RWPE1 (cell line): ENCODE measurements around the gene POPDC2.

Experiments
- CTCF ChIA-PET: fragments of 350-600 bp; sonication (Branson Sonifier 250); formaldehyde crosslinking; extraction: SDS; loops from one replicate; lab custom pipeline; 2021; lab: Yijun Ruan, JAX
- POLR2A ChIA-PET: fragments of 400-600 bp; formaldehyde crosslinking; extraction: SDS; loops from one replicate; lab custom pipeline; 2020; ENCODE audit warnings: antibody characterized with exemption; ENCODE audit not compliant: low non-redundant PET; lab: Yijun Ruan, JAX
- DNase-seq: peaks from one replicate; pipeline ENCODE4 v3.0.0; 2012; ENCODE audit warnings: low spot score
- H3K27ac ChIP-seq: fragments of 450-650 bp; 2 replicates; pipeline ENCODE4 v1.5.1; 2017
- CTCF ChIP-seq: fragments of 450-650 bp; conservative IDR thresholded peaks from 2 replicates; pipeline ENCODE4 v1.5.1; 2017; ENCODE audit warnings: low read depth, mild to moderate bottlenecking

The POPDC2 gene

GRCh38 chr3:119619094-119619493, 41.3 kb downstream of the POPDC2 start:
- peak; percentile 12 for DNase-seq
- POLR2A ChIA-PET: no interaction called here
- CTCF ChIA-PET: interaction anchor here (0.9 kb wide), 1 partner anchor 60 kb away, joined by 5 read pairs; no protein-coding TSS in a partner anchor
- H3K27ac ChIP-seq: no peak overlapping the region
- no peak for TF ChIP-seq CTCF

DNA sequence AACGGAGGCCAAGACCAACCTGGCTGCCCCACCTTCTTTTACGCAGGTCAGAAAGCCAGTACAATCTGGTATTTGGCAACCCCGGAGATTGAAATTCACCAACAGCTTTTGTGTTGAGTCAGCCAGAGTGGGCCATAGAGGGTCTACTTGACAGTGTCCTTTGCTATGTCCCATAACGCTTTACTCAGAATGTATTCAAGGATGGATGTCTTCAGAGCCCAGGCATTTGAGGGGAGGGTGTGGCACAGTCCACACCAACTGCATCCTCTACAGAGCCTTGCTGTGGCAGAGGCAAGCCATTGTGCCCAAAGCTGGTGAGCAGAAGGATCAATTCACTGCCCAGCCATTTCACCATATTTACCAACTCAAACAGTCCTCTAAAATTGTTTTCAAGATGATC, 44.3 kb downstream of the POPDC2 start:
- DNase-seq: no peak
- POLR2A ChIA-PET: no interaction called here
- no peak overlapping the region for H3K27ac ChIP-seq
- no peak for TF ChIP-seq CTCF
- CTCF ChIA-PET: no interaction called here

GRCh38 chr3:119613872-119614271, 46.5 kb downstream of the POPDC2 start:
- TF ChIP-seq CTCF: no peak
- ChIA-PET CTCF (no interaction called here), POLR2A (no interaction called here)
- H3K27ac ChIP-seq: no peak overlapping the region
- DNase-seq: no peak

DNA sequence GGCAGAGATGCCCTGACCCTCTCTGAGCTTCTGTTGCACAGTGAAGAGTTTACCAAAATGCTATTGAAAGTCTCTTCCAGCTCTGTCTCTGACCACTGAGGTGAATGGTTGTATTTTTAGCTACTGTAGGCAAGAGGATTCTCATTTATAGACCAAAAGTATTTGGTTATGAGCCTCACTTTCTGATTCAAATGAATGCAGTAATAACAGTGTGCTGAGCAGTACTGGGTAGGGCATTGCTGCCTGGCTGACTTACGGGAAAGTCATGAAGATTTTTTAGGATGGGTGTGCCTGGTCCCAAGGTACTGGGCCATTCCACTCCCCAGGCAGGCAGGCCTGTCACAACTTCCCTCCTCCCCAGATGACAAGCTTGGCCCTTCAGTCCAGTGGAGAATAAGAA, 47.2 kb downstream of the POPDC2 start:
- ChIA-PET CTCF (no interaction called here), POLR2A (no interaction called here)
- H3K27ac ChIP-seq: no peak overlapping the region
- DNase-seq: no peak
- TF ChIP-seq CTCF: no peak

DNA sequence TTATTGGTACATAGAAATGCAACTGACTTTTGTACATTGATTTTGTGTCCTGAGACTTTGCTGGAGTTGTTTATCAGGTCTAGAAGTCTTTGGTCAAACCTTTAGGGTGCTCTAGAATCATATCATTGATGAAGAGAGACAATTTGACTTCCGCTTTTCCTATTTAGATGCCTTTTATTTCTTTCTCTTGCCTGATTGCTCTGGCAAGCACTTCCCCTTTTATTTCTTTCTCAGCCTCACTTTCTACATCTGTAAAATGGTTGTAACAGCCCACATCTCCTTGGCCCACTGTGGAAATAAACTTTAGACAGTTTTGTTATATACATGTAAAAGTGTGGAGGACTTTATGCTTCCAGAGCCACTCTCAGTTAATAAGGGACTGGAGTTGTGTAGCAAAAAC, 48.7 kb downstream of the POPDC2 start:
- TF ChIP-seq CTCF: no peak
- POLR2A ChIA-PET: no interaction called here
- no peak overlapping the region for H3K27ac ChIP-seq
- no peak for DNase-seq
- CTCF ChIA-PET: no interaction called here

DNA sequence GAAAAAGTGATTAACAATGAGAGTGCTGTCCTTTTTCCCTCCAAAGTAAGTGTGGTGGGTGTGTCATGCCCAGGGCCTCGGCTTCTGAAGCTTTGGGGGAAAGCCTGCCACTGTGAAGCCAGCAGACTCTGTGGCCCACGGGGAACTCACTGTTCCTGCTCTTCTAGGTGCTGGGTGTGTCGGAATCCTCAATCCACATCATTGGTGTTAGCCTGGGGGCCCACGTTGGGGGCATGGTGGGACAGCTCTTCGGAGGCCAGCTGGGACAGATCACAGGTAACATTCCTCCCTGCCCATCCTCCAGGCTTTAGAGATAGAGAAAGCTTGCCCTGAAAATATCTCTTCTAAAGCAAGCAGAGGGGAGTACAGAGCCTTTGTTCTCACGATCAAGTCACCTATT, 51.1 kb downstream of the POPDC2 start:
- CTCF ChIA-PET: no interaction called here
- no peak for DNase-seq

More for the DNA sequence above, 51.1 kb downstream of the POPDC2 start:
- POLR2A ChIA-PET: no interaction called here
- no peak overlapping the region for H3K27ac ChIP-seq
- TF ChIP-seq CTCF: no peak
